Measurements from ENCODE around the gene C17orf67. TPM values are rescaled to one million over a fixed set of nuclear protein-coding genes. Genes with fewer than 3 reads are reported as not detected.
A peak's percentile ranks its signal among the peaks of the same experiment; 100 is the strongest.

C17orf67 gene
- total RNA-seq, 1 experiment from 2014 or later: 2.9 TPM

- no peaks in the 10 kb centered on the region for H3K36me3 ChIP-seq (ENCODE audit: control insufficient read depth, insufficient read depth, low read length)
- H3K27ac Mint-ChIP-seq (ENCODE audit: unreplicated experiment): no peak overlapping the region
- no peaks in the 10 kb centered on the region for H3K9me3 ChIP-seq
- peaks cover 6% of the 10 kb centered on the region for H3K4me1 Mint-ChIP-seq (ENCODE audit: low read depth, unreplicated experiment)
- no peaks in the 10 kb centered on the region; the same call in 1 of the 2 replicates for H3K27me3 ChIP-seq (replicated peaks; ENCODE audit: control insufficient read depth, insufficient read depth, low read length)
- DNase-seq: no peak
- H3K36me3 Mint-ChIP-seq (ENCODE audit: insufficient read depth, unreplicated experiment): no peaks in the 10 kb centered on the region
- no peak overlapping the region for H3K4me3 Mint-ChIP-seq (ENCODE audit: unreplicated experiment)
- ChIA-PET POLR2A (no interaction called here), CTCF (no interaction called here)
- H3K4me1 ChIP-seq: peaks cover 4% of the 10 kb centered on the region; the same call in 1 of the 2 replicates
- no TSS peak for BruUV-seq (replicated peaks)
- intact Hi-C loops (cut with micrococcal nuclease; ENCODE audit: unreplicated experiment): no loop called here
- H3K4me3 ChIP-seq (ENCODE audit: low read depth, low read length): no peak overlapping the region
- no peaks in the 10 kb centered on the region for H3K9me3 Mint-ChIP-seq (ENCODE audit: unreplicated experiment)
- no peak for TF ChIP-seq CTCF (IDR thresholded peaks at IDR 0.05; ENCODE audit: insufficient read depth in 1 of 2, low read depth in 1 of 2, low read length in 1 of 2, severe bottlenecking in 1 of 2, unreplicated experiment in 1 of 2)
- peaks cover 11% of the 10 kb centered on the region for H3K27me3 Mint-ChIP-seq (ENCODE audit: insufficient read depth, unreplicated experiment)
These were observed 18.0 kb downstream of the C17orf67 start for GRCh38 chr17:56815711-56816110.

- no peaks in the 10 kb centered on the region for H3K4me1 ChIP-seq
- H3K27me3 ChIP-seq (replicated peaks; ENCODE audit: control insufficient read depth, insufficient read depth, low read length): no peaks in the 10 kb centered on the region; the same call in 1 of the 2 replicates
- H3K4me1 Mint-ChIP-seq (ENCODE audit: low read depth, unreplicated experiment): no peaks in the 10 kb centered on the region
- no peak for TF ChIP-seq CTCF (IDR thresholded peaks at IDR 0.05; ENCODE audit: insufficient read depth in 1 of 2, low read depth in 1 of 2, low read length in 1 of 2, severe bottlenecking in 1 of 2, unreplicated experiment in 1 of 2)
- peaks cover 8% of the 10 kb centered on the region for H3K27me3 Mint-ChIP-seq (ENCODE audit: insufficient read depth, unreplicated experiment)
- H3K9me3 ChIP-seq: no peaks in the 10 kb centered on the region
- peak overlapping the region; percentile 1 for H3K27ac Mint-ChIP-seq (ENCODE audit: unreplicated experiment)
- ChIA-PET CTCF (no interaction called here), POLR2A (no interaction called here)
- no peaks in the 10 kb centered on the region for H3K9me3 Mint-ChIP-seq (ENCODE audit: unreplicated experiment)
- BruUV-seq (replicated peaks): no TSS peak
- intact Hi-C loops (cut with micrococcal nuclease; ENCODE audit: unreplicated experiment): no loop called here
- no peaks in the 10 kb centered on the region for H3K36me3 Mint-ChIP-seq (ENCODE audit: insufficient read depth, unreplicated experiment)
- no peak overlapping the region for H3K4me3 ChIP-seq (ENCODE audit: low read depth, low read length)
- H3K4me3 Mint-ChIP-seq (ENCODE audit: unreplicated experiment): no peak overlapping the region
- no peak for DNase-seq
- no peaks in the 10 kb centered on the region for H3K36me3 ChIP-seq (ENCODE audit: control insufficient read depth, insufficient read depth, low read length)
These were observed 20.8 kb downstream of the C17orf67 start for GRCh38 chr17:56812901-56813388.

GRCh38 chr17:56810891-56811775 lies 22.6 kb downstream of the C17orf67 start:
- Mint-ChIP-seq H3K4me1 (ENCODE audit: low read depth, unreplicated experiment) (no peaks in the 10 kb centered on the region), H3K36me3 (ENCODE audit: insufficient read depth, unreplicated experiment) (no peaks in the 10 kb centered on the region), H3K9me3 (ENCODE audit: unreplicated experiment) (no peaks in the 10 kb centered on the region), H3K27me3 (ENCODE audit: insufficient read depth, unreplicated experiment) (peaks cover 8% of the 10 kb centered on the region), H3K4me3 (ENCODE audit: unreplicated experiment) (no peak overlapping the region), H3K27ac (ENCODE audit: unreplicated experiment) (no peak overlapping the region)
- Histone ChIP-seq H3K36me3 (ENCODE audit: control insufficient read depth, insufficient read depth, low read length) (no peaks in the 10 kb centered on the region), H3K4me3 (ENCODE audit: low read depth, low read length) (no peak overlapping the region), H3K27me3 (replicated peaks; ENCODE audit: control insufficient read depth, insufficient read depth, low read length) (no peaks in the 10 kb centered on the region; the same call in 1 of the 2 replicates), H3K9me3 (no peaks in the 10 kb centered on the region), H3K4me1 (no peaks in the 10 kb centered on the region)
- intact Hi-C loops (cut with micrococcal nuclease; ENCODE audit: unreplicated experiment): no loop called here
- TF ChIP-seq CTCF (IDR thresholded peaks at IDR 0.05; ENCODE audit: insufficient read depth in 1 of 2, low read depth in 1 of 2, low read length in 1 of 2, severe bottlenecking in 1 of 2, unreplicated experiment in 1 of 2): no peak
- no TSS peak for BruUV-seq (replicated peaks)
- no peak for DNase-seq
- ChIA-PET POLR2A (no interaction called here), CTCF (no interaction called here)
